Stimulated activated CD8-positive, alpha-beta memory T cell treated with anti-CD3 and anti-CD28 coated beads, Interleukin-12 subunit alpha, Interleukin-12 subunit beta, amount 100 ng/mL, for 1 hour (primary cell): ENCODE measurements around the gene GAS2L2.

ENCODE experiments used
- DNase-seq: peaks from one replicate; pipeline ENCODE4 v3.0.0-alpha.2; 2020; ENCODE audit warnings: low read depth

The GAS2L2 gene

DNA sequence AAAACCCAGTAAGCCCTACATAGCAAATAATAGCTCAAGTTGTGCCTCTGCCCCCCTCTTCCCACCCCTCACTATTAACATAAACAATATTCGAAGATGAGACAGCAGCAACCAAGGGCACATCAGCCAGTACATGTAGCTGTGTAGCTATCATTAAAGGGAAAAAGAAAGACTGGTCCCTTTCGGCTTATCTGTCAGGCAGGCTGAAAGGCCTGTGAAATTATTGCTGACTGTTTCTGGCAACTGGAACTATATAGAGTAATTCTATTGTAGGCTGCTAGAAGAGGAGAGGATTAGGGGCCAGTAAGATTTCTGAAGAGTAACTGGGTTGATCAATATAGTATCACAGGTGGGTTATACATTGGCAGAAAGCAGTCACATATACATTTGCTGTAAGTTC is 58.1 kb downstream of the GAS2L2 start:
- DNase-seq, result no peak
